Measurements from ENCODE around the gene ARHGAP44.

Gene ARHGAP44, protein sequence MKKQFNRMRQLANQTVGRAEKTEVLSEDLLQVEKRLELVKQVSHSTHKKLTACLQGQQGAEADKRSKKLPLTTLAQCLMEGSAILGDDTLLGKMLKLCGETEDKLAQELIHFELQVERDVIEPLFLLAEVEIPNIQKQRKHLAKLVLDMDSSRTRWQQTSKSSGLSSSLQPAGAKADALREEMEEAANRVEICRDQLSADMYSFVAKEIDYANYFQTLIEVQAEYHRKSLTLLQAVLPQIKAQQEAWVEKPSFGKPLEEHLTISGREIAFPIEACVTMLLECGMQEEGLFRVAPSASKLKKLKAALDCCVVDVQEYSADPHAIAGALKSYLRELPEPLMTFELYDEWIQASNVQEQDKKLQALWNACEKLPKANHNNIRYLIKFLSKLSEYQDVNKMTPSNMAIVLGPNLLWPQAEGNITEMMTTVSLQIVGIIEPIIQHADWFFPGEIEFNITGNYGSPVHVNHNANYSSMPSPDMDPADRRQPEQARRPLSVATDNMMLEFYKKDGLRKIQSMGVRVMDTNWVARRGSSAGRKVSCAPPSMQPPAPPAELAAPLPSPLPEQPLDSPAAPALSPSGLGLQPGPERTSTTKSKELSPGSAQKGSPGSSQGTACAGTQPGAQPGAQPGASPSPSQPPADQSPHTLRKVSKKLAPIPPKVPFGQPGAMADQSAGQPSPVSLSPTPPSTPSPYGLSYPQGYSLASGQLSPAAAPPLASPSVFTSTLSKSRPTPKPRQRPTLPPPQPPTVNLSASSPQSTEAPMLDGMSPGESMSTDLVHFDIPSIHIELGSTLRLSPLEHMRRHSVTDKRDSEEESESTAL

DNA sequence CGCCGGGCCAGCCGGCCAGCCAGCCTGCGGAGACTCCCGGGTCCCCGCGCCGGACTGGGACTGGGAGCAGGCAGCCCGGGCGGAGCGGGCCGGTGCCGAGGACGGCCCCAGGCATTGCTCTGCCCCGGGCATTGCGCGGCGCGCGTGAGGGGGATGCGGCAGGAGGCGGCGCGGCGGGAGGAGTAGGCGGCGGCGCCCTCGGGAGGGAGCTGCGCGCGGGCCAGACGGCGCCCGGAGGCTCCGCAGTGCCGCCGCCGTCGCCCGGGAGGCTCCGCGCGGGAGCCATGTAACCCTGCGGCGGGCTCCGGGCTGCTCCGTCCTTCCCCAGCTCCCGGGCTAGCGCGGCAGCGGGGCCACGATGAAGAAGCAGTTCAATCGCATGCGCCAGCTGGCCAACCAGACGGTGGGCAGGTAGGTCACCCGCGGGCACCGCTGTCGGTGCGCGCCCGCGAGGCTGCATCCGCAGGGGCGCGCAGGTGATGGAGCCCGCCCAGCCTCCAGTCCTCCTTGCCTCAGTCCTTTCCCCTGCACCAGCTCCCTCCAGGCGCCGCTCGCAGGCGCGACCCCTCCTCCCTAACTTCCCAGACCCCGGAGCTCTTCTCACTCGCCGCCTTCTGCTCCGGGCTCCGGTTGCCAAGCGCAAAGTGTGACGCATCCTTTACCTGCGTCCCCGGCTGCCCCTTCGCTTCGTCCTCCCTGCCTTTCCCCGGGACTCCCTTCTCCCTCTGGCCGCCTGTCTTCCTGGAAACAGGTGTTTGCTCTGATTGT, at the start of gene ARHGAP44:
Gene ARHGAP44 (plus strand): TSS at position 18 of the 768 bp plus-strand sequence. CDS start 341 bp downstream, at position 359.
- DNase-seq (ENCODE audit: low spot score): no peak

DNA sequence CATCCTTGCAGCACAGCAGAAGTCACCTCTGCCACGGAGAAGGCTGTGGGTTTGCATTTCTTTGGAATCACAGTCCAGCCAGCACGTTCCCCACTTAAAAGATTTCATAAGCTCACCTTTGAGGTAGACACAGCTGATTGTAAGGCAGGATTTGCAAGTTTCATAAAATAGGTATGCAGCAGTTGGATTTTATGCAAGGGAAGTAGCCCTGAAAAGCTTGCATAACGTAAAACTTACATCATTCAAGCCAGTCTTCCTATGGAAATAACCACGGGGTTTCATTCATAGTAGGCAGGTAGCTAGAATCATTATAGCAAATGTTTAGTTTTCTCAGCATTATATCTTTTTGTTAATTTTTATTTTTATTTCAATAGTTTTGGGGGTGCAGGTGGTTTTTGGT, 49.8 kb upstream of the ARHGAP44 start:
- no peak for DNase-seq (ENCODE audit: low spot score)

DNA sequence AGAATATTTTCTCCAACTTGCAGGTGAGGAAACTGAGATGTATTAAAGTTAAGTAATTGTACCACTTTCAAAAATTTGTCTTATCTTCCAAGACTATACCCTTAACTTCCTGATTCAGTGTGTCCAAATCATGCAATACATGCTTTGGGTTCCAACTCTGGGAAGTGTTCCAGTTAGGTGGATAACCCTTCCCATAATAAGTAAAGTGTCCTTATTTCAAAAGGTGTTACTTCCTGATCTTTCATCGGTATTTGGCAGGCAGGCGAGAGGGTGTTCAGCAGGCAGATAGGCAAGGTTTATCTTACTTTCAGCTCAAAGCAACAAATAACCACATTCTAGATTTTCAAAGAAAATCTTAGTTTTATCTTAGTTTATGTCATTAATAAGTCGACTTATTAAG, 46.3 kb upstream of the ARHGAP44 start:
- DNase-seq (ENCODE audit: low spot score): no peak

DNA sequence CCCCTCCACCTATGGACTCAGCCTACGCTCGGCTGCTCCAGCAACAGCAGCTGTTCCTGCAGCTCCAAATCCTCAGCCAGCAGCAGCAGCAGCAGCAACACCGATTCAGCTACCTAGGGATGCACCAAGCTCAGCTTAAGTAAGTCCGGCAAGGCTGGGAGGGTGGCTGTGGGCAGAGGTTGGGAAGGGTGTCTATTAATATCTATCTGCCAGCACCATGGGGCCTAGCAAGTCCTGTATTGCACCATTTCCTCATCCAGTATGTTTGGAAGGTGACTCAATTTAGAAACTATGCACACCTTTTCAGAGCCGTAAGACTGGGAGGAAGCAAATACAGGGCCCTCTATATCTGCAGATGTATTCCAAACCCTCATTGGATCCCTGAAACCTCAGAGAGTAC, 45.0 kb upstream of the ARHGAP44 start:
- DNase-seq (ENCODE audit: low spot score): no peak

DNA sequence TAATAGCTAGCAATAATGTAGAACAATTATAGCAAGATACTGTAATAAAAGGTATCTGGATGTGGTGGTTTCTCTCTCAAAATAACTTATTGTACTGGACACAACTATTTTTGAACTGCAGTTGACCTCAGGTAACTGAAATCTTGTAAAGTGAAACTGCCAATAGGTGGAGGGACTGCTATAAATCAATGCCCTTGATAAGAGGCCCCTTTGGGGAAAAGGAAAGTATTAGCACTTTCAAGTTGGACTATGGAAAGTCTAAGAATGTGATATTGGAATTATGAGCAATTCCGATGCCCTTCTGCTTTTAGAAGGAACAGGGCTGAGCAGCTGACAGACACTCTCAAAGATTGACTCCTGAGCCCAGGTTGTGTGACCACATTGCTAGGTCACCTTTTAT, 44.5 kb upstream of the ARHGAP44 start:
- no peak for DNase-seq (ENCODE audit: low spot score)

DNA sequence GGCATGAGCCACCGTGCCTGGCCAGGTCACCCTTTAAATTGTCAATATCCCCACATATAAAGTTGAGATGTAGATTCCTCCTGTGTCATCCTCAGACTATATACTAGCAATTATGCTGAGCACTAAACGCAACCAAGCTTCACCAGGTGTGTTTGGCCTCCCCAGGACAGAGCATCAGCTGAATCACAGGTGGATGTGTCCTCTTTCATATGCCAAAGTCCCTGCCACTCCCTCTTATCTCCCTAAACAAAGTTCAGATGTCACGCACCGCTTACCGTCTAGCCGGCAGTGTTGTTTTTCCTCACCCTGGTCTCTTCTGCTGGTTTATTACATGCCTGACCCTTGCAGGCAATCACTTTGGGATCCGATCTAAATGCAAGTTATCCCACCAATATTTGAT, 43.8 kb upstream of the ARHGAP44 start:
- no peak for DNase-seq (ENCODE audit: low spot score)

DNA sequence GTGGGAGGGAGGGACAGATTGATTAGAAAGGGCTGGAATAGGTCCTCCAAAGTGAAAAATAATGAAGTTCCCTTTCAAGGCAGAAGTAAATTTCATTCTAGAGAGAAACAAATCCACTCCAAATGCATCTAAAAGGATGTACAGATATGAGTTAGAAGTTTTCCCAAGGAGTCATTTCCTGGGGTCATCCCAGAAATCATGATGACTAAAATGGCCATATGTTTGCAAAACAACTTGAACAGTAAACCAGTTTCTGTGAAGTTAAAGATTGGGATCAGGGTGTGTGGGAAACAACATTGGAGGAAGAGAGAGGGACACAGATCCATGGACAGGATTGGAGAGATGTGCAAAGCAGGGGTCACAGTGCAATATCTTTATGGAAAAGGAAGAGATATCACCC, 32.5 kb upstream of the ARHGAP44 start:
- DNase-seq (ENCODE audit: low spot score): no peak

DNA sequence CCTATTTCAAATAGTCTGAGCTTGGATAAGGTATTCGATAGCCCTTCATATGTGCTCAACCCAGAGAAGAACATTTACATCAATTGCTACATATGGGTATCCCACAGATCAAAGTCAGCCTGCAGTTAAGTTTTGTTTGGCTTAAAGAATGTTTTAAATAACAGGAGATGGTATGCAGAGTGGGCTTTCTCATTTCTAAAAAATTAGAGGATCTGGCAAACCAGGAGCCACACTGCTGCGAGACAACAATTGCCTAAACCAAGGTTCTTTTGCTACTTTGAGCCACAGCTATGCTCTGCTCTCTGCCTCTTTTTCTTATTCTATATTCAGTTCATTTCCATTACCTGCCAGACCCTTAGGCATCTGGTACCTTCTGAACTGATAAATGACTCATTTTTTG, 30.2 kb upstream of the ARHGAP44 start:
- DNase-seq (ENCODE audit: low spot score): no peak

DNA sequence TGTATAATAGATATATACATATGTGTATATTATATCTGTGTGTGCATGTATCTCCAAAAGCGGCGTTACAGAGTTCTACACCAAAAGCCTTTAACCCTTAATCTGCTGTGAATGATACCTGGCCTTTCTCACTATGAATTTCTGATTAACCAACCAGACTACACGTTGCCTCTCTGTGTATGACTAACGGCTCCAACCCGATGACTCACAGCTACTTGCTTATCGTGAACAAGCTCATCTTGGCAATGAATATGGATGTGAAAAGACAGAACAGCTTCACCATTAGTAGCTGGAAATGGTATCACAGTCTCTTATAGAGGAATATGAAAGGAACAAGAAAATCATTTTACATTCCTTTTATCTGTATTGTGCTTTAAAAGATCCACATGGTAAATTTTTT, 23.8 kb upstream of the ARHGAP44 start:
- no peak for DNase-seq (ENCODE audit: low spot score)

DNA sequence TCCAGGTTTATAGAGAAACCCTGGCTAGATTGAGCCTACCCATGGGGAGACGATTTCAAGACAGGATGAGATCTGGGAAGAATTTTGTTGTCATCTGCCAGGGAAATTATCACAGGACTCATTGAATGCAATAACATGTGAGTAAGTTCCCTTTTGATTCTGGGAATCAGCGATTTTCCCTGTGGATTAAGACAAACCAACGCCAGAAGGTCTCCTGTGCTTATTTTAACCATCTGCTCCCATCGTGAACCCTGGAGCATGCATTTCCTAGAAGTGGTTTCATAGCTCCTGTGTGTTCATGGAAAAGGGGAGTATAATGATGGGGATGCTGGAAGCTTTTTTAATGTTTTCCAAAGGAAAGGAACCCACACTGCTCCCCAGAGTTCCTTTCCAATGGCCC, 21.0 kb upstream of the ARHGAP44 start:
- no peak for DNase-seq (ENCODE audit: low spot score)

DNA sequence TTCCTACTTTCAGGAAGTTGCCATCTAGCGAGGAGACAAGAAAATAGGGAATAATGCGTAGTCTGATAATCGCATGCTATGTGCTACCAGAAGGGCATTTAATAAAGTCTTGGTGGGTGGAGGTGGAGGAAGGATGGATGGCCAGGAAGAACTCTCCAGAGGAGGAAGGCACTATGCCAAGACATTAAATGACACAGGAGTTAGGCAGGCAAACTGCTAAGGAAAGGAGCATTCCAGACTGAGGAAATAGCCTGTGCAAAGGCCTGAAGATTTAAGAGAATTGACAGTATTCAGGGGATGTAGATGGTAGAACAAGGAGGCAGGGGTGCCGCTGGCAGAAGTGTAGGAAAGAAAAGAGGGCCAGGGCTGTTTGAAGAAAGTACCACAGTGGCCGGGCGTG, 19.3 kb upstream of the ARHGAP44 start:
- no peak for DNase-seq (ENCODE audit: low spot score)

DNA sequence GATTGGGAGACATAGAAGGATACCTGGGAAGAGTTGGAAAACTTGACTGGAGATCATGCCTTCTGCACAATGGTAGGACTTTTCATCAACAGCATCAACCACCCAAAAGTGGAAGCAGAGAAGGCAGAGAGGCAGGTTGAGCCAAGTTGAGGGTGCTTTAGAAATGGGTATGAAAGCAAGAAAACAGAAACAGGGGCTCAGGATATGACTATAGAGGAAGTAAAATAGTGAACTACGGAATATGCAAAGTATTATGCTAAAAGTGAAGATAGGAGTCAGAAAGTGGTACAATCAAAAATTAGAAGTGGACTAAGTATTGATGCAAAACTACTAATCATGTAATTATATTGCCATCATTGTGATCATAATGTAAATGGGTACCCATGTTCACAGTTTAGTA, 16.1 kb upstream of the ARHGAP44 start:
- DNase-seq (ENCODE audit: low spot score): no peak

DNA sequence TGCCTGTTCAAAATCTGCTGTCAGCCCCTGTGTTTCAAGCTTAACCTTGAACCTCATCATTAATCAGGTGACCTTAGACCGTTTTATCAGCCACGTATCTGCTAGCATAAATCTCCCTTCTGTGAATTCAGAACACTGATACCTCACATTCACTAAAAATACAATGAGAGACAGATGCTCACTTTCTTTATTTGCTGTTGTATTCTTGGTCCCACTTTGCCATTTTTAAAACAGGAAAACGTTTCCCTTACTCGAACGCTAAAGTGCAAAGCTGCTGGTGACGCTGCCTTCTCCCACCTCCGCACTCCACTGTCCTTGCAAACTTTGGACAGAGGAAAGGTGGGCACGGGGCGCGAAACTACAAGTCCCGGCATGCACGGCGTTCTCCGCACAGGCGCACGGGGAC, 220 bp upstream of the ARHGAP44 start:
- no peak for DNase-seq (ENCODE audit: low spot score)

DNA sequence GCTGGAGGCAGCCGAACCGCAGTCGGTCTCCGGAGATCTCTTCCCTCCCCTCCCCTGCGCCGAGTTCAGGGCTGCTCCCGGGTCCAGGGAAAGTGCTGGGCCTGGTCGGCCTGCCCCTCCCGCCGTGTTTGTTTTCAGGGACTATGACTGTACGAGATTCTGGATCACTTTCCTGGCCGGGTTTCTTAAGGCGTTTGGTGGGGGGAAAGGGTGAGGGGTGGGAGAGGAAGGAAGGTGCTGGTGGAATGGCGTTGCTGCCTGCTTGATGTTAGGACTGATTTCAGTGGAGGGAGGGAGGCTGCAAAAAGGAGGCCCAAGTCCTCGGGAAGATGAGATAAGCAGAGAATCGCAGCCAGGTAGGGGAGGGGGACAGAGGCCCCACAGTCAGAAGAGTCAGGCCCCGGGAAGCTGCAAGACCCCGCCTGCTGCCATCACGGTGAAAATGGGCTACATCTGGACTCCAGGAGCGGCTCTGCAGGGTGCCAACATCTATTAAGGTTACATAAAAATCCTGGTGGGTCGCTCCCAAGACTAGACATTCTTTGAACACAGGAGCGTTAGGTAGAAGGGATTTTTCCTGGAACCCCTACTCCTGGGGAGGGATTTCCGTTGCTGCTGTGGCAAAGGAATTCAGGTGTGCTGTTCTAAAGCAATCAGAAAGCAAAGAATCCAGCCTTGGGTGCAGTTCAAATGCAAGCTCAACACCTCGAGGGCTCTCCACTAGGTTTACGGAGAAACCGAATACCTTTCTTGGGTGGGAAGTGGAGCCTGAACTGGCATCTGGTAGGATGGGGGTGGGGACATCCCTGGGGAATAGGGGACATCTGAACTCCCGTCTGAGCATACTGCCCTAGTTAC, 1.2 kb downstream of the ARHGAP44 start:
- no peak for DNase-seq (ENCODE audit: low spot score)

DNA sequence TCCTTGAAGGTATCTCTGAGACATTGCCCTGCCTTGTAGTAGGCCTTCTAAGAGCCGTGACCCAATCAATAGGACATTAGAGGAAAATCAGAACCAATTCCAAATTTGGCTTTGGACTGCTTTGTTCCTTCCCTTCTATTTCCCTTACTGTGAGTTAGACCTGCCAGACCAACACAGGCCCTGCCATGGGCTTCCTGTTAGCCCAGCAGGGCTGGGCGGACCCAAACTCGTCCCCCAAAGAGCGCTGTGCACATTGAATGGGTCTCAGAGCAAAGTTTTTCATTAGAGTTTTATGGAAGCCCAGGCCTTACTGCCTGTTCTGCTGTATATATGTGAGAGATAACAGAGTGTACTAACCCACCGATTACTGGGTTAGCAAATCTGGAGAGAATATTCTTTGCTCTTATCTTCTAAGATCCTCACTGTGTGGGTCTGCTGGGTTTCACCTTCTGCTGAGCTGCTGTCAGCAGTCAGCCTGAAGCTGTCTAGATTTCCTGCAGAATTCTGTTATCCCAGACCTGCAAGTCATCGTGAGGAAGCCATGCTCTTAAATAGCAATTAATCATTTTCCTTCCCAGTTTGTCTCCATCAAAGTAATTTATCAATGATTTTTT, 5.7 kb downstream of the ARHGAP44 start:
- no peak for DNase-seq (ENCODE audit: low spot score)

DNA sequence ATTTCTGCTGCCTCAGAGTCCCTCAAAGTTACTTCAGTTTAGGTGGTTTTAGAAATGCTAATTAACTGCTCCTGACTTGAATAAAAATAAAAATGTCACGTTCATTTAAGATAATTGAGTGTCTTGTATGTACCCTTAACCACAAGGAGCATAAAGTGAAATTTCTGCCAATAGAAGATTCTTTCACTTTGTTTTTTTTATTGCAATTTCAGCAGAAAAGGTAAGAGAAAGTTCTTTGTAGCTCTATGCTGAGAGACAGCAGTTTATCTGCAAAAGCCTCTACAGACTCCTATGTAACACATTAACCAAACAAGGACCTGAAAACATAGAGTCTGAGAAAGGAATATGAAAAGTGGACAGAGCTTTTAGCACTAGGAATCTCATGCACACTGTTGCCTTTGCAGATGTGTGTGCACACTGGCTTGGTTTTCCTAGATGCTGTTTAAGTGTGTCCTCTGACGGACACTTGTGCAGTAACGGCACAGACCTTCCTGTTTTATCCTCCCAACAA, 11.6 kb downstream of the ARHGAP44 start:
- no peak for DNase-seq (ENCODE audit: low spot score)

DNA sequence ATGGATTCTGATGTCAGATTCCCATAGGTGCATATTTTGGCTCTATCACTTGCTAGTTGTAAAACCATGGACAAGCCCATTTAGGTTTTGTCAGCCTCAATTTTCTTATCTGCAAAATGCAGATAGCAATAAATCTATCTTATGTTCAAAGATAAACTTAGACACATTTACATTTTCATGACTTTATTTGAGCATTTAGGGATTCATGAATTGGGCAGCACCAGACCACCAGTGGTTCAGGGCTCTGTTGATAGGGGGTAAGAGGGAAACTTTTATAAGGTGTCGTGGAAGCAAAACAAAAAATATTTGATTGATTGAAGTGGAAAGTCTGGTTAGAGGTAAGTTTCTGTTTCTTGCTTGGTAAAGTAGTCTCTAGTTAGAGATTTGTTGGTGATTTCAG, 17.3 kb downstream of the ARHGAP44 start:
- DNase-seq (ENCODE audit: low spot score): no peak

DNA sequence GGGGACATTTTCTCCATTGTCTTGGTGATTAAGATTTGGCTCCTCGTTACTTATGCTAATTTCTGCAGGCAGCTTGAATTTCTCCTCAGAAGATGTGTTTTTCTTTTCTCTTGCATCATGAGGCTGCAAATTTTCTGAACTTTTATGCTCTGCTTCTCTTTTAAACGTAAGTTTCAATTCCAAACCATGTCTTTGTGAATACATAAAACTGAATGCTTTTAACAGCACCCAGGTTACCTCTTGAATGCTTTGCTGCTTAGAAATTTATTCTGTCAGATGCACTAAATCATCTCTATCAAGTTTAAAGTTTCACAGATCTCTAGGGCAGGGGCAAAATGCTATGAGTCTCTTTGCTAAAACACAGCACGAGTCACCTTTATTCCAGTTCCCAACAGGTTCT, 19.4 kb downstream of the ARHGAP44 start:
- no peak for DNase-seq (ENCODE audit: low spot score)

DNA sequence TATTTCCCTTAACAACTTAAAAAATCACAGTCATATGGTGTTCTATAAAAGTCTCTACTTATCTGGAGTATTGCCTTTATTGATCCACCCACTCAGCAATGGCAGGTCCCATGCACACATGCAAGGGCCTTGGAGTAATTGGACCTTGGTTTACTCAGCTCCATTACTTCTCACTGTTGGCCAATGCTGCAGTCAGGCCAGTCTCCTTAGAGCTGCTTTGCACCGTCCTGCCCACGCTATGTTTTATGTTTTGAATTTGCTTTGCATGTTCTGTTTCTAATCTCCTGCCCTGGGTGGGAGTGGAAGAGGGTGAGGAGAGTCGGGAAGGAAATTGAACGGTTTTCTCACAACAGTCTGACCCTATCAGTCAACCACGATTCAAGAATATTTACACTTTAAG, 23.6 kb downstream of the ARHGAP44 start:
- DNase-seq (ENCODE audit: low spot score): no peak

DNA sequence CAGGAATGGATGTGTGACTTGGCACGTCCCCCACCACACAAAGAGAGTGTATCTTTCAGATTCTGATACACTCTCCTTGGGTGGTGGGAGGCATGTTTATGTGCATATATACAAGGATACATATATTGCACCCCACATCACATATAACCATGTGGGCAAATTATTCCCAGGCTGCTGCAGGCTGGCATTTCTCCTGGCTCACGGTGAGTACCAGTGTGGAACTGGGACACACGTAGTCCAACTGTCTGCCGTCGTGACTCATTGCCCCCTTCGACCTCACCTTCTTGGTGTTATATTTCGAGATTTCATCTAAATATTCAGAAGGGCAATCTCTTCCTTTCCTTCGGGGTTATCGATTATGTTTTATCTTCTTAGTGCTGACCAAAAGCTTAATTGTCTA, 24.4 kb downstream of the ARHGAP44 start:
- DNase-seq (ENCODE audit: low spot score): no peak

DNA sequence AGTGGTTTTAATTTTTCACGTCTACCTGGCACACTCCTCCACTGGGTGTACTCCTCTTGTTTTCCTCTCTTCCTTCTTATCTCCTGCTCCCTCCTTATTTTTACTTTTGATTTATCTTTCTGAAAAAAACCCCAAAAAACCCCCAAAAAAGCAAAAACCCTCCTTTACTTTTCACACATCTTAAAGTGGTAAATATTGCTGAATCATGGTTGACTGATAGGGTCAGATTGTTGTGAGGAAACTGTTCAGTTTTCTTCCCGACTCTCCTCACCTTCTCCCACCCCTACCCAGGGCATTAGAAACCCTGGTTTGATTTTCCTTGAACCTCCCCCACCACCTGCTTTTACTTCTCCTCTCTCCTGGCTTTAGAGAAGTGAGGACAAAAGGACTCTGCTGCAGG, 25.4 kb downstream of the ARHGAP44 start:
- DNase-seq (ENCODE audit: low spot score): no peak

Data from CD4-positive, alpha-beta T cell treated with Interleukin-6 at 100 ng/mL for 8 hours (primary cell).